ENCODE data around the gene PVR.

DNA sequence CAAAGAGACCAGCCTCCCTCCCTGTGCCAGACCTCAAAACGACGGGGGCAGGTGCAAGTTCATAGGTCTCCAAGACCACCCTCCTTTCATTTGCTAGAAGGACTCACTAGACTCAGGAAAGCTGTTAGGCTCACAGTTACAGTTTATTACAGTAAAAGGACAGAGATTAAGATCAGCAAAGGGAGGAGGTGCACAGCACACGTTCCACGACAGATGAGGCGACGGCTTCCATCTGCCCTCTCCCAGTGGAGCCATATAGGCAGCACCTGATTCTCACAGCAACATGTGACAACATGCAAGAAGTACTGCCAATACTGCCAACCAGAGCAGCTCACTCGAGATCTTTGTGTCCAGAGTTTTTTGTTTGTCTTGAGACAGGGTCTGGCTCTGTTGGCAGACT is 18.2 kb downstream of the PVR start:
- no peak for TF ChIP-seq POLR2A (IDR thresholded peaks at IDR 0.05)
- TF ChIP-seq POLR2AphosphoS5 (IDR thresholded peaks at IDR 0.05): no peak
- TF ChIP-seq, protein P1, sequence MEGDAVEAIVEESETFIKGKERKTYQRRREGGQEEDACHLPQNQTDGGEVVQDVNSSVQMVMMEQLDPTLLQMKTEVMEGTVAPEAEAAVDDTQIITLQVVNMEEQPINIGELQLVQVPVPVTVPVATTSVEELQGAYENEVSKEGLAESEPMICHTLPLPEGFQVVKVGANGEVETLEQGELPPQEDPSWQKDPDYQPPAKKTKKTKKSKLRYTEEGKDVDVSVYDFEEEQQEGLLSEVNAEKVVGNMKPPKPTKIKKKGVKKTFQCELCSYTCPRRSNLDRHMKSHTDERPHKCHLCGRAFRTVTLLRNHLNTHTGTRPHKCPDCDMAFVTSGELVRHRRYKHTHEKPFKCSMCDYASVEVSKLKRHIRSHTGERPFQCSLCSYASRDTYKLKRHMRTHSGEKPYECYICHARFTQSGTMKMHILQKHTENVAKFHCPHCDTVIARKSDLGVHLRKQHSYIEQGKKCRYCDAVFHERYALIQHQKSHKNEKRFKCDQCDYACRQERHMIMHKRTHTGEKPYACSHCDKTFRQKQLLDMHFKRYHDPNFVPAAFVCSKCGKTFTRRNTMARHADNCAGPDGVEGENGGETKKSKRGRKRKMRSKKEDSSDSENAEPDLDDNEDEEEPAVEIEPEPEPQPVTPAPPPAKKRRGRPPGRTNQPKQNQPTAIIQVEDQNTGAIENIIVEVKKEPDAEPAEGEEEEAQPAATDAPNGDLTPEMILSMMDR (IDR thresholded peaks at IDR 0.05): no peak

All from sigmoid colon (tissue), 4 donors.